Measurements from ENCODE around the gene ELMO1. TPM values are rescaled to one million over a fixed set of nuclear protein-coding genes. Genes with fewer than 3 reads are reported as not detected.

ELMO1 gene
- total RNA-seq, 1 experiment from 2014 or later: 1.1 TPM

DNA sequence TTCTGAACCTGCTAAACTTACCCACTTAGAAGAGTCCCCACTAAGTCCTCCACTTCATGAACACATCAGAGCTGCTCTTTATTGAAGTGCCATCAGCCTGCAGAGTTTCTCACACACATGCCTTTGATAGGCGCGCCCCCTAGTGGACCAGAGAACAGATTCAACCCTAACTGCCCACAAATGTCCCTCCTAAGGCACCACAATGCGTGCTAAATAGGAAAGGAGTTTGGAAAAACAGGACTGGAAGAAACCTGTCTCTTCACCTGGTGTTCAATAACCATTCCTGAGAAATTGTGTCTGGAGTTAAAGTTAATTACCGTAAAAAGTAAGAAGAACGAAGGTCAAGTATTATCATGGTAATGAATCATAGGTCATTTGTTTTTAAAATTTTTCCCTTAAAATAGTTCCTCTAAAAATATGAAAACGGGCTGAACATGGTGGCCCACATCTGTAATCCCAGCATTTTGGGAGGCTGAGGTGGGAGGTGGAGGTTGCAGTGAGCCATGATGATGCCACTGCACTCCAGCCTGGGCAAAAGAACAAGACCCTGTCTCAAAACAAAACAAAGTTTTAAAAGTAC is 249.7 kb downstream of the ELMO1 start:
- Histone ChIP-seq H3K36me3 (ENCODE audit: control insufficient read depth in 1 of 2, insufficient read depth in 2 of 2, low read length in 2 of 2) (no peaks in the 10 kb centered on the region), H3K4me1 (ENCODE audit: control insufficient read depth in 1 of 2, insufficient read depth in 2 of 2, low read length in 2 of 2) (0 out of 4 replicates have a peak, but pooled peaks cover 0 to 4% of the 10 kb centered on the region in 2 experiments), H4K20me1 (ENCODE audit: insufficient read depth) (no peaks in the 10 kb centered on the region), H3K27me3 (ENCODE audit: insufficient read depth, low read length) (no peaks in the 10 kb centered on the region), H3K4me3 (replicated peaks in 1 of 2; ENCODE audit: low read depth in 1 of 2, low read length in 2 of 2) (no peak overlapping the region), H3K79me2 (ENCODE audit: insufficient read depth, low read length) (no peaks in the 10 kb centered on the region), H3K9me3 (ENCODE audit: control insufficient read depth in 1 of 2, insufficient read depth in 1 of 2, low read depth in 1 of 2, low read length in 2 of 2) (no peaks in the 10 kb centered on the region), H3K9me2 (ENCODE audit: insufficient read depth) (no peaks in the 10 kb centered on the region), H3K27ac (ENCODE audit: low read depth, low read length) (no peak overlapping the region), H2AFZ (ENCODE audit: low read depth, low read length, poor library complexity, severe bottlenecking) (peak overlapping the region; percentile 16), H3K4me2 (ENCODE audit: low read length) (no peak overlapping the region), H3K9ac (ENCODE audit: low read length) (no peak overlapping the region)
- ChIA-PET RAD21 (ENCODE audit: low non-redundant PET in 1 of 2, low total read pairs in 2 of 2, uncharacterized antibody in 2 of 2, unreplicated experiment in 2 of 2) (interaction anchor here (0.5 to 1.4 kb wide), 5 partner anchors 17 to 725 kb away, joined by 4 to 8 read pairs (median 5); no protein-coding TSS in a partner anchor), CTCF (interaction anchor here (0.6 to 5.0 kb wide), 18 partner anchors 9 to 758 kb away, joined by 3 to 43 read pairs (median 4); no protein-coding TSS in a partner anchor), POLR2A (no interaction called here)
- TF ChIP-seq SIN3A (IDR thresholded peaks at IDR 0.05; ENCODE audit: low read depth): no peak
- no peak for TF ChIP-seq JUND (IDR thresholded peaks at IDR 0.05)
- TF ChIP-seq, protein P1, sequence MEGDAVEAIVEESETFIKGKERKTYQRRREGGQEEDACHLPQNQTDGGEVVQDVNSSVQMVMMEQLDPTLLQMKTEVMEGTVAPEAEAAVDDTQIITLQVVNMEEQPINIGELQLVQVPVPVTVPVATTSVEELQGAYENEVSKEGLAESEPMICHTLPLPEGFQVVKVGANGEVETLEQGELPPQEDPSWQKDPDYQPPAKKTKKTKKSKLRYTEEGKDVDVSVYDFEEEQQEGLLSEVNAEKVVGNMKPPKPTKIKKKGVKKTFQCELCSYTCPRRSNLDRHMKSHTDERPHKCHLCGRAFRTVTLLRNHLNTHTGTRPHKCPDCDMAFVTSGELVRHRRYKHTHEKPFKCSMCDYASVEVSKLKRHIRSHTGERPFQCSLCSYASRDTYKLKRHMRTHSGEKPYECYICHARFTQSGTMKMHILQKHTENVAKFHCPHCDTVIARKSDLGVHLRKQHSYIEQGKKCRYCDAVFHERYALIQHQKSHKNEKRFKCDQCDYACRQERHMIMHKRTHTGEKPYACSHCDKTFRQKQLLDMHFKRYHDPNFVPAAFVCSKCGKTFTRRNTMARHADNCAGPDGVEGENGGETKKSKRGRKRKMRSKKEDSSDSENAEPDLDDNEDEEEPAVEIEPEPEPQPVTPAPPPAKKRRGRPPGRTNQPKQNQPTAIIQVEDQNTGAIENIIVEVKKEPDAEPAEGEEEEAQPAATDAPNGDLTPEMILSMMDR (IDR thresholded peaks at IDR 0.05 in 2 of 3, conservative IDR thresholded peaks at IDR 0.05 in 1 of 3; ENCODE audit: borderline replicate concordance in 1 of 3, insufficient read depth in 1 of 3, low read depth in 2 of 3, low read length in 2 of 3): peak; percentile 71 to 96 (median 85)
- peak; percentile 91 for TF ChIP-seq RAD21 (IDR thresholded peaks at IDR 0.05; ENCODE audit: low read depth)
- TF ChIP-seq, protein P2, sequence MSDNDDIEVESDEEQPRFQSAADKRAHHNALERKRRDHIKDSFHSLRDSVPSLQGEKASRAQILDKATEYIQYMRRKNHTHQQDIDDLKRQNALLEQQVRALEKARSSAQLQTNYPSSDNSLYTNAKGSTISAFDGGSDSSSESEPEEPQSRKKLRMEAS (IDR thresholded peaks at IDR 0.05): no peak
- TF ChIP-seq ZNF274 (IDR thresholded peaks at IDR 0.05; ENCODE audit: low read depth, low read length): no peak
- TF ChIP-seq YY1 (IDR thresholded peaks at IDR 0.05; ENCODE audit: extremely low read depth, insufficient replicate concordance, low read depth, low read length): no peak
- no peak for TF ChIP-seq POLR2A (IDR thresholded peaks at IDR 0.05; ENCODE audit: borderline replicate concordance, extremely low read depth, insufficient read depth, insufficient read length)
- TF ChIP-seq CBX3 (IDR thresholded peaks at IDR 0.05; ENCODE audit: low read depth): no peak
- TF ChIP-seq FOSL1 (IDR thresholded peaks at IDR 0.05; ENCODE audit: low read depth): no peak
- TF ChIP-seq ELF1 (IDR thresholded peaks at IDR 0.05; ENCODE audit: borderline replicate concordance, low read depth): no peak
- TF ChIP-seq EZH2 (IDR thresholded peaks at IDR 0.05): no peak
- TF ChIP-seq POLR2AphosphoS5 (IDR thresholded peaks at IDR 0.05; ENCODE audit: low read depth, low read length): no peak
- TF ChIP-seq EGR1 (IDR thresholded peaks at IDR 0.05; ENCODE audit: low read depth): no peak
- no peak for TF ChIP-seq EZH2phosphoT487 (IDR thresholded peaks at IDR 0.05; ENCODE audit: borderline replicate concordance)
- TF ChIP-seq TCF7L2 (IDR thresholded peaks at IDR 0.05; ENCODE audit: borderline replicate concordance, extremely low read depth, insufficient read depth, insufficient read length): peak; percentile 12
- no peak for TF ChIP-seq CEBPB (IDR thresholded peaks at IDR 0.05; ENCODE audit: low read depth)
- TF ChIP-seq SP1 (IDR thresholded peaks at IDR 0.05; ENCODE audit: low read depth): no peak
- TF ChIP-seq, protein P3, sequence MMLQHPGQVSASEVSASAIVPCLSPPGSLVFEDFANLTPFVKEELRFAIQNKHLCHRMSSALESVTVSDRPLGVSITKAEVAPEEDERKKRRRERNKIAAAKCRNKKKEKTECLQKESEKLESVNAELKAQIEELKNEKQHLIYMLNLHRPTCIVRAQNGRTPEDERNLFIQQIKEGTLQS (IDR thresholded peaks at IDR 0.05): no peak
- ATAC-seq (peak; percentile 88), DNase-seq (ENCODE audit: low read depth, low spot score) (peak; percentile 61)
- intact Hi-C loops (cut with micrococcal nuclease): loop anchor here (1.0 to 5.0 kb wide), 2 partner anchors 212 to 232 kb away; no protein-coding TSS in a partner anchor
- BruUV-seq (replicated peaks): no TSS peak
